HuH-7.5 (cell line): ENCODE data around the gene NPDC1.
"Not testable (repeated sequence)": the region's sequence is repeated elsewhere in the genome, so short reads cannot be mapped to it uniquely, and the experiment has no call there.

Experiments used
- DNase-seq: peaks from one replicate; pipeline ENCODE4 v3.0.0; 2011; ENCODE audit warnings: low spot score

NPDC1 gene

GRCh38 chr9:137074657-137075274 is 28.8 kb upstream of the NPDC1 start:
- no peak for DNase-seq

- DNase-seq = no peak
Measured at GRCh38 chr9:137073992-137074399, 28.0 kb upstream of the NPDC1 start.

- DNase-seq = no peak
Measured at GRCh38 chr9:137071282-137071681, 25.3 kb upstream of the NPDC1 start.

- DNase-seq = no peak
Measured at GRCh38 chr9:137070906-137071275, 24.9 kb upstream of the NPDC1 start.

DNA sequence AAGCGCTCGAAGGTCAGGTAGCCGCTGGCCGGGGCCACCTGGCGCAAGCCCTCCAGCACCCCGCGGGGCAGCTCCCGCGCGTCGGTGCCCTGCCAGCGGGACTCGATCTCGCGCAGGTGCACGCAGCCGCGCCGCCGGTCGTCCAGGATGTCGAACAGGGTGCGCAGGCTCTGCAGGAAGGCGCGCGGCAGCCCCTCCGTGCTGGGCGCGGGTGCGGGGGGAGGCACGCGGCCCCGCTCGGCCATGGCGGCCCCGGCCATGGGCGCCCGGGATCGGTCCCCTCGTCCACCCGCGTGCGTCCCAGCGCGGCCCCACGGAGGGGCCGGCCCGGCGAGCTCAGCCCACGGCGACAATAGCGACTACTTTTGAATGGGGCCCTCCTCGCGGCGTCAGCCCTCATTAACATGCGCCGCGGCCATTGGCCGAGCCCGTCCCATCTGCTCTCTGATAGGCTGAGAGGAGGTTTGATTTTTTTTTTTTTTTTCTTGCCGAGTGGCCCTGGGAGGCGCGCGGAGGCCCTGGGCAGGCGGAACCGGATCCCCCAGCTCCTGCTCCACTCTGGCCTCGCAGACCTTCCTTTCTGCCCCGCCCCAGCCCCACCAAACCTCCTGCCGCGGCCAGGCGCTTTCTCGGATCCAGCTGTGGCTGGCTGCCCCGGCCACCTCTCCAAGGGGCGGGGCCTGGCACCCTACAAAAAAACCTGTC is 24.4 kb upstream of the NPDC1 start, which contains the start of gene SAPCD2:
Gene SAPCD2 (minus strand): TSS at position 357 of the 705 bp plus-strand sequence. CDS start 97 bp downstream, at position 260.
- DNase-seq = peak; percentile 95

GRCh38 chr9:137069508-137070091 is 23.6 kb upstream of the NPDC1 start:
- no peak for DNase-seq

- no peak for DNase-seq
Measured at GRCh38 chr9:137068539-137069507, 22.8 kb upstream of the NPDC1 start.

- DNase-seq = peak; percentile 91
Measured at GRCh38 chr9:137067860-137068538, 22.0 kb upstream of the NPDC1 start.

GRCh38 chr9:137066096-137066861 is 20.3 kb upstream of the NPDC1 start:
- no peak for DNase-seq

DNA sequence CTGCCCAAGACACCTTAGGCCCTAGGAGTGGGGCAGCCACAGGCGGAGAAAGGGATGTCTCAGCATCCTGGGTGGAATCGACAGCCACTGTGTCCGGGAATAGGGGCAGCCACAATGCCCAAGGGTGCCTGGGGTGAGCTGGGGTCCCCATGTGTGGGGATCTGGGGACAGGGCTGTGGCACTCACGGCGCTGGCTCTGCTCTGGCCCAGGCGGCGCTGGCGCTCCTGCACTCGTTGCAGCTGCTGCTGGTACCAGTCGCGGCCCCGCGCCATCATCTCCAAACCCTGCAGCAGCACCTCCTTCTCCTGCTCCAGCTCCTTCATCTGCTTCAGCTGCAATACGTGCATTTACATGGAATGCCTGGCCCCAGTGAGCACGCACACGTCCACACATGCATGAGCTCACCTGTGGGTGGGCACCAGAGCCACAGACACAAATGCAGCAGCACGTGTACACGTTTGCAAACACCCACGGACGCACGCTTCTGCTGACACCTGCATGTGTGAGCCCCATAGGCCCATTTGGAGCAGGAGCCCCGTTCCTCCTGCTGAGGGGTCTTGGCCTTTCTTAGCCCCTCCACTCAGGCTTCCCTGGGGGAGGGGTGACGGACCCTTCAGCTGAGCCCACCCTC is 19.5 kb upstream of the NPDC1 start:
- DNase-seq = no peak

GRCh38 chr9:137064880-137065164 is 18.8 kb upstream of the NPDC1 start:
- DNase-seq = no peak

GRCh38 chr9:137064027-137064879 is 18.3 kb upstream of the NPDC1 start:
- peak; percentile 79 for DNase-seq

- DNase-seq = no peak
Measured at GRCh38 chr9:137063311-137064026, 17.5 kb upstream of the NPDC1 start.

DNA sequence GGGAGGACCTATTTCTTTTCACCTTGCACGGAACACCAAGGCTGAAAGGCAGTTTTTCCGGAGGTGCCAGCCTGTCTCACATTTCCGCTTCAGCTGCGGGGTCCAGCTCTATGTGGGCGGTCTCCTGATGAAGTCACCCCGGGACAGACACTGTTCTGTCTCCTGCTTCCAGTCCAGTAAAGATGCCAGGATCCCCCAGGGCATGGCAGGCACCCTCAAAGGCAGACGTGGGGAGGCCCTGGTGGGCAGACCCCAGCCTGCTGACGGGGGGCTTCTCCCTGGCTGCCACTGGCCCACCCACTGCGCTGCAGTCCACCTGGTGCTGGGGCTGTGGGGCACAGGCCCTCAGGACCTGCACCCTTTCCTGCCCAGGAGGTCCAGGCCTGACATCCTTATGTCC is 16.8 kb upstream of the NPDC1 start:
- DNase-seq = not testable (repeated sequence)

DNA sequence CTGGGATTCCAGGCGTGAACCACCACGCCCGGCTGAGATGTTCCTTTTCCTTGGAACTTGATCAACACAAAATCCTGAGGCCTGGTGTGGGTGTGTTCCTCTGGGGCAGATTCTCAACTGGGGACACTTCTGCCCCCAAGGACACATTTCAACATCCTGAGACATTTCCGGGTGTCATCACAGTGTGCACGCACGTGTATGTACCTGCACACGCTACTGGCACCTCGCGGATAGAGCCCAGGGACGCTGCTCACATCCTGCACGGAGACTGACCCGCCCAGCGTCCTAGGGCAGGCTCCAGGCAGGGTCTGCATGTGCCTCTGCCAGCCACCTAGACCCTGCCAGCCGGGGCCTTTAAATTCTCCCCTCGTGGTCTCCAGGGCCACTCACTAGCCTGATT is 16.4 kb upstream of the NPDC1 start:
- DNase-seq = no peak

- DNase-seq = no peak
Measured at GRCh38 chr9:137058521-137059234, 12.7 kb upstream of the NPDC1 start.

DNA sequence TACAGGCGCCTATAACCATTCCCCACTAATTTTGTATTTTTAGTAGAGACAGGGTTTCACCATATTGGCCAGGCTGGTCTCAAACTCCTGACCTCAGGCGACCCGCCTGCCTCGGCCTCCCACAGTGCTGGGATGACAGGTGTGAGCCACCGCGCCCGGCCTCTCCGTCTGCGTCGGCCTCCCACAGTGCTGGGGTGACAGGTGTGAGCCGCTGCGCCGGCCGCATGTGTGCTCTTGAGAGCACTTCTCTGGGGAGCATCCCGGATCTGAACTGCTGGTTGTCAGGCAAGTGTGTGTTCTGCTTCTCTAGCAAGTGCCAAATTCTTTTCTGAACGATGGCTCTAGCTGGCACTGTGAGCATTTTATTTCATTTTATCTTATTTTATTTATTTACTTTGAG is 11.6 kb upstream of the NPDC1 start:
- DNase-seq = no peak

GRCh38 chr9:137056739-137057415 is 10.9 kb upstream of the NPDC1 start:
- DNase-seq = no peak
